Mammary epithelial cell (primary cell): ENCODE data around the gene SIKE1.

ENCODE experiments used
- CTCF ChIP-seq, 2 donors: IDR thresholded peaks in 1 of 2; conservative IDR thresholded peaks in 1 of 2; 2 replicates each; pipeline ENCODE4 v1.5.1; 2011 to 2012; ENCODE audit warnings: inconsistent platforms in 2 of 2, low read length in 2 of 2, mild to moderate bottlenecking in 2 of 2, control low read depth in 1 of 2, low read depth in 1 of 2; ENCODE audit not compliant: insufficient read depth in 1 of 2; ENCODE audit errors: extremely low read depth in 1 of 2
- EZH2 ChIP-seq: IDR thresholded peaks from 2 replicates; pipeline ENCODE4 v1.6.1; 2012; ENCODE audit warnings: low read length, inconsistent platforms, borderline replicate concordance

GRCh38 chr1:114819869-114820268 lies 39.4 kb upstream of the SIKE1 start:
- TF ChIP-seq EZH2 (no peak), CTCF (conservative IDR thresholded peaks at IDR 0.05 in 1 of 2, IDR thresholded peaks at IDR 0.05 in 1 of 2; ENCODE audit: extremely low read depth in 1 of 2, insufficient read depth in 1 of 2, low read depth in 1 of 2, low read length in 2 of 2) (no peak)
